GM12891 (cell line): ENCODE results near the gene EBF3.

Source experiments
- DNase-seq: peaks from one replicate; pipeline ENCODE4 v3.0.0; 2011; ENCODE audit warnings: low spot score; ENCODE audit not compliant: insufficient read length
- FAIRE-seq: peaks from 2 replicates; lab custom pipeline; 2011; peaks lifted over from hg19 to GRCh38; lab: Jason Lieb, UNC
- PAX5 ChIP-seq: IDR thresholded peaks from 2 replicates; pipeline ENCODE4 v1.6.1; 2011; ENCODE audit warnings: low read length, moderate library complexity, mild to moderate bottlenecking; ENCODE audit not compliant: insufficient read depth, severe bottlenecking
- POLR2A ChIP-seq: IDR thresholded peaks from 2 replicates; pipeline ENCODE4 v1.6.1; 2011; ENCODE audit warnings: low read depth, low read length, control low read depth
- POLR2AphosphoS5 ChIP-seq: IDR thresholded peaks from 2 replicates; pipeline ENCODE4 v1.6.1; 2011; ENCODE audit warnings: low read depth, low read length, control low read depth
- POU2F2 ChIP-seq: IDR thresholded peaks from 2 replicates; pipeline ENCODE4 v1.6.1; 2011; ENCODE audit warnings: low read depth, mild to moderate bottlenecking, control low read depth, low read length, moderate library complexity
- SPI1 ChIP-seq: IDR thresholded peaks from 2 replicates; pipeline ENCODE4 v1.6.1; 2011; ENCODE audit warnings: low read depth, low read length, control low read depth
- TAF1 ChIP-seq: IDR thresholded peaks from 2 replicates; pipeline ENCODE4 v1.6.1; 2011; ENCODE audit warnings: low read depth, low read length, control low read depth

Gene EBF3

GRCh38 chr10:129952378-129953118 lies 11.5 kb downstream of the EBF3 start:
- TF ChIP-seq TAF1, result no peak
- no peak for TF ChIP-seq POLR2AphosphoS5
- DNase-seq (no peak), FAIRE-seq (no peak)

- FAIRE-seq, result no peak
- DNase-seq, result no peak
- TF ChIP-seq POU2F2 (no peak), POLR2AphosphoS5 (no peak), SPI1 (no peak), TAF1 (no peak), PAX5 (no peak), POLR2A (no peak)
These were observed 12.2 kb downstream of the EBF3 start for GRCh38 chr10:129951970-129952265.

- FAIRE-seq (no peak), DNase-seq (no peak)
- TF ChIP-seq POU2F2, result no peak
- TF ChIP-seq POLR2A, result no peak
- TF ChIP-seq SPI1, result no peak
- no peak for TF ChIP-seq PAX5
- TF ChIP-seq POLR2AphosphoS5, result no peak
- TF ChIP-seq TAF1, result no peak
These were observed 12.7 kb downstream of the EBF3 start for GRCh38 chr10:129951101-129951969.

- DNase-seq (no peak), FAIRE-seq (no peak)
- TF ChIP-seq PAX5, result no peak
- no peak for TF ChIP-seq POLR2A
- TF ChIP-seq TAF1, result no peak
- TF ChIP-seq POLR2AphosphoS5, result no peak
- TF ChIP-seq POU2F2, result no peak
- no peak for TF ChIP-seq SPI1
These were observed 13.4 kb downstream of the EBF3 start for GRCh38 chr10:129950676-129951075.

GRCh38 chr10:129949891-129950291 lies 14.2 kb downstream of the EBF3 start:
- no peak for DNase-seq
- no peak for FAIRE-seq
- TF ChIP-seq SPI1, result no peak
- no peak for TF ChIP-seq POU2F2
- no peak for TF ChIP-seq PAX5
- no peak for TF ChIP-seq POLR2AphosphoS5
- TF ChIP-seq TAF1, result no peak
- no peak for TF ChIP-seq POLR2A

- TF ChIP-seq POU2F2, result no peak
- TF ChIP-seq SPI1, result no peak
- FAIRE-seq (no peak), DNase-seq (no peak)
These were observed 14.7 kb downstream of the EBF3 start for GRCh38 chr10:129949411-129949810.

- FAIRE-seq (no peak), DNase-seq (no peak)
- no peak for TF ChIP-seq SPI1
- TF ChIP-seq POLR2A, result no peak
- TF ChIP-seq POU2F2, result no peak
- TF ChIP-seq TAF1, result no peak
- TF ChIP-seq POLR2AphosphoS5, result no peak
- TF ChIP-seq PAX5, result no peak
These were observed 17.2 kb downstream of the EBF3 start for GRCh38 chr10:129946859-129947258.

GRCh38 chr10:129945941-129946760 lies 17.9 kb downstream of the EBF3 start:
- TF ChIP-seq TAF1 (no peak), POLR2AphosphoS5 (no peak), SPI1 (no peak), POLR2A (no peak), POU2F2 (no peak), PAX5 (no peak)
- no peak for FAIRE-seq
- DNase-seq, result no peak

GRCh38 chr10:129945526-129945925 lies 18.5 kb downstream of the EBF3 start:
- DNase-seq (no peak), FAIRE-seq (no peak)
- TF ChIP-seq PAX5 (no peak), POLR2A (no peak), POLR2AphosphoS5 (no peak), TAF1 (no peak)
